SK-N-MC (cell line): Measurements from ENCODE around the gene UBE3B.

Experiments used
- DNase-seq: peaks from one replicate; pipeline ENCODE4 v3.0.0-alpha.2; 2011; ENCODE audit warnings: low read depth, low spot score
- H3K27ac ChIP-seq: fragments of 200-600 bp; sonication (generic); 2 replicates; pipeline ENCODE4 v1.5.1; 2016; ENCODE audit warnings: mixed run types
- H3K36me3 ChIP-seq: fragments of 200-600 bp; sonication (generic); 2 replicates; pipeline ENCODE4 v1.6.1; 2017; ENCODE audit warnings: antibody characterized with exemption, low read length, mixed read lengths; ENCODE audit not compliant: insufficient read depth
- H3K4me3 ChIP-seq: fragments of 200-600 bp; sonication (generic); 2 replicates; pipeline ENCODE4 v1.5.1; 2016
- H3K9ac ChIP-seq: fragments of 200-600 bp; sonication (generic); 2 replicates; pipeline ENCODE4 v1.8.0; 2017; ENCODE audit warnings: mixed run types, mixed read lengths; ENCODE audit not compliant: insufficient read length
- H3K9me3 ChIP-seq: fragments of 200-600 bp; sonication (generic); 2 replicates; pipeline ENCODE4 v1.6.1; 2017; ENCODE audit warnings: low read depth, mild to moderate bottlenecking, antibody characterized with exemption, low read length, moderate library complexity, mixed read lengths
- EZH2 ChIP-seq: fragments of 200-600 bp; sonication (generic); IDR thresholded peaks from one replicate; pipeline ENCODE4 v1.6.1; 2017; ENCODE audit warnings: antibody characterized with exemption
- FOXP2 ChIP-seq: optimal IDR thresholded peaks from 2 replicates; pipeline ENCODE3; 2011; ENCODE audit warnings: mild to moderate bottlenecking, moderate library complexity; ENCODE audit not compliant: insufficient read depth; ENCODE audit errors: extremely low read length, control extremely low read depth
- POLR2AphosphoS5 ChIP-seq: IDR thresholded peaks from 2 replicates; pipeline ENCODE4 v1.6.1; 2012; ENCODE audit warnings: mild to moderate bottlenecking, low read depth, low read length, borderline replicate concordance

The UBE3B gene

DNA sequence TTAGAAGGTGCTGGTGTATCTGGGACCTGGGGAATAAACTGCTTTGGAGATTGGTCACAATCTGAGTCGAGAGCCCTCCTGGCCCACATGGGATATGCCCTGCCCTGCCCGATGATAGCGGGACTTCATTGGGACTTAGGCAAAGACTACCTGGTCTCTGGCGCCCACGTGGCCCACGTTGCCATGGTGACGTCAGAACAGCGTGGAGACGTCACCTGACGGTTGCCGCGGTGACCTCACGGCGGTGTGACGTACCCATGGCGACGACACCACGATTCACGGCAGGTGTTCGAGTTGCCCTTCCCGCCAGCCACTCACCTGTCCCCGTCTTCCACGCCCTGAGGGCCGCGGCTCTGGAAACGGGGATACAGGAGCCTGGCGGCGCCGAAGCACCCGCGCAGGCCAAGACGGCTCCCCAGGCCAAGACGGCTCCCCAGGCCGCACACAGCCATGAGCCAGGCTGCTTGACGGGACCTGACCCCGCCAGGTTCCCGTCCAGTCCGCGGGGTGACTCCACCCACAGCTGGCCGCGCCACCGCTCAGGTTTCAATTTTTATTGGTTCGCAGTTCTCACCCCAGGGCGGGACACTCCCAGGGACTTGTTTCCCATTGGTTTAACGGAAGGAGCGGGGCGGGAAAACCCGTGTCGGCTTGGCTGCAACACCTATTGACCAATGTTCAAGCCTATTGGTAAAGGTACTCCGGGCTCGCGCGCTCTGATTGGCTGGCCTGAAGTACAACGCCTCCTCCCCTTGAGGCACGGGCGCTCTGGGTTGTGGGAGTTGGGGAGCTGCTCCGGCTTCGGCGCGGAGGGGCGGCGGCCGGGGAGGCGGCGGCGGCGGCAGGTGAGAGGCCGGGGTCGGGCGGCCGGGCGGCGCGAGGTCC lies 95.8 kb downstream of the UBE3B start, which contains the start of the genes MMAB and MVK:
MMAB (minus strand) TSS at position 476 of the 885 bp plus-strand sequence; CDS start at position 452, 24 bp downstream.
MVK (plus strand) TSS at position 766 of the 885 bp plus-strand sequence. CDS start 1,029 bp downstream, outside the sequence.
- TF ChIP-seq POLR2AphosphoS5: peak; percentile 84
- TF ChIP-seq FOXP2: no peak
- TF ChIP-seq EZH2: no peak
- peak within 1 kb of the TSS; percentile 87 for H3K9ac ChIP-seq

DNA sequence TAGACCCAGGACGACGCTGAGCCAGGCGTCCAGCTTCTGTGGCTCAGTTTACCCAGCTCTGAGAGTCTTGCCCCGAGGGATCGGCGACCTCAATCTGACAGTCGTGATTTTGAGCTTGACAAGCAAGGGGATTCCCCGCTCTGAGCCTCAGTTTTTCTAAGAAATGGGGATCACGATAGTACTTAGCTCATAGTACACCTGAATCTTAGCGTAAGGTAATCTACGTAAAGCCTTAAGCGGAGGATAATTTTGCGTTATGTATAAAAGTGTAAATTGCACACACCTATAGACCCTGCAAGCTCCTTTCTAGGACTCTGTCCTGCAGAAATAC lies 96.4 kb downstream of the UBE3B start:
- no peak for DNase-seq
- Histone ChIP-seq H3K9ac (peak overlapping the region; percentile 86), H3K4me3 (peak overlapping the region; percentile 88), H3K36me3 (peaks cover 56% of the 10 kb centered on the region), H3K27ac (no peak overlapping the region), H3K9me3 (no peaks in the 10 kb centered on the region)
- TF ChIP-seq EZH2: no peak
- no peak for TF ChIP-seq POLR2AphosphoS5

More for the DNA sequence above, 95.8 kb downstream of the UBE3B start, which contains the start of the genes MMAB and MVK:
- DNase-seq: peak; percentile 98
- H3K36me3 ChIP-seq: peaks cover 54% of the 10 kb centered on the region
- H3K4me3 ChIP-seq: peak within 1 kb of the TSS; percentile 88
- H3K27ac ChIP-seq: peak within 1 kb of the TSS; percentile 91
- no peaks in the 10 kb centered on the region for H3K9me3 ChIP-seq

DNA sequence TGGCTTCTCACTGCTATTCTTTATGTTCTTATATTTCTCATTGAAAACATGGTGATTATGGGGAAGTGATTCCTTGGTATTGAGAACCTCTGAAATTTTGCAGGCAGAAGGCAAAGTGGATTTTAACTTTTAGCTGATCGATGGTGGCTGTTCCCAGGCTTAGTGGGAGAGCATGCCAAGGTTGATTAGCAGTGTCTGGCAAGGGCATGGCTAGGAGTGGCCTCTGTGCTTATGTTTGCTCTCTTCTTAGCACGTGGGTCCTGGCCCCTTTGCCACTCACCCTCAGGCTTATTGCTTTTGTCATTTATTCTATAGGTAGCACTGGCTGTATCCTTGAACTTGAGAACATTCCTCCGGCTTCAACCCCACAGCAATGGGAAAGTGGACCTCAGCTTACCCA lies 98.2 kb downstream of the UBE3B start:
- TF ChIP-seq POLR2AphosphoS5: no peak
- TF ChIP-seq FOXP2: no peak
- no peak for TF ChIP-seq EZH2
- H3K9ac ChIP-seq: no peak overlapping the region
- no peak overlapping the region for H3K4me3 ChIP-seq
- no peak for DNase-seq
- no peaks in the 10 kb centered on the region for H3K9me3 ChIP-seq
- no peak overlapping the region for H3K27ac ChIP-seq
- peaks cover 57% of the 10 kb centered on the region for H3K36me3 ChIP-seq

DNA sequence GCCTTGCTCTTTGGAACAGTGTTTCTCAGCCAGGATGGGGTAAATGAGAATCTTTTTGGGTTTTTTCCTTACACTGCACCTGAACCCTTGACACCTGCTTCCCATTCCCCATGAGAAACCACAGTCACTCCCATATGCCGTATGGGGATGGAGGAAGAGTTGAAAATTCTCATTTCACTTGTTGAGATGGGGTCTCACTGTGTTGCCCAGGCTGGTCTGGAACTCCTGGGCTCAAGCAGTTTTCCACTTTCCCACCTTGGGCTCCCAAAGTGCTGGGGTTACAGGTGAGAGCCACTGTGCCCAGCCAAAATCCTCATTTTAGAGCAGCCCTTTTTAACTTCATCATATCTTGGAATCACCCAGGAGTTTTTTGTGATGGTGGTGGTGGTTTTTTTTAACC lies 99.9 kb downstream of the UBE3B start:
- Histone ChIP-seq H3K9ac (no peak overlapping the region), H3K27ac (no peak overlapping the region), H3K36me3 (peaks cover 66% of the 10 kb centered on the region), H3K4me3 (no peak overlapping the region), H3K9me3 (no peaks in the 10 kb centered on the region)
- TF ChIP-seq POLR2AphosphoS5 (no peak), FOXP2 (no peak), EZH2 (no peak)
- no peak for DNase-seq

DNA sequence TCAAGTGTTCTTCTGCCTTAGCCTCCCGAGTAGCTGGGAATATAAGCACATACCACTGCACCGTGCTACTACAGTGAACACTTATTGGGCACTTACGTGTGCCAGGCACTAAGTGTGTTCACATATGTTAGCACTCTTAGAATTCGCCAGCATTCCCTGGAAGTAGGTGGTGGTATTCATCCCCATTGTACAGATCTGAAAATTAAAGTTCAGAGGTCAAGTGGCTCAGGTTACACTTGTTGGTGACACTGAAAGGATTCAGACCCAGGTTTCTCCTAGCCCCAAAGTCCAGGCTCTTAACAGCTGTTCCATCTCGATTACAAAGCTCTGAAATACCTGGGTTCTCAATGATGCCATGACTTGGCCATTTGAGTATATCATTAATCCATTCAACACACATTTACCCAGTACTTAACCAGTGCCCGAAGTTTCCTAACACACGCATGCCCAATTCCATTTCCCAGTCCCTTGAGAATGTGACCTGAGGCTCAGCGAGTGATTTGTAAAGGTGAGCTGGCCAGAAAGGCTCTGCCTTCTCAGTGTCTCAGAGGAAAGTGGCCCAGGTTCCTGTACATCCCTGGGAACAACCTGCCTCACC lies 101.0 kb downstream of the UBE3B start:
- no peak for DNase-seq
- TF ChIP-seq EZH2 (no peak), POLR2AphosphoS5 (no peak)
- Histone ChIP-seq H3K9ac (no peak overlapping the region), H3K4me3 (no peak overlapping the region), H3K36me3 (peaks cover 66% of the 10 kb centered on the region), H3K9me3 (no peaks in the 10 kb centered on the region), H3K27ac (no peak overlapping the region)

DNA sequence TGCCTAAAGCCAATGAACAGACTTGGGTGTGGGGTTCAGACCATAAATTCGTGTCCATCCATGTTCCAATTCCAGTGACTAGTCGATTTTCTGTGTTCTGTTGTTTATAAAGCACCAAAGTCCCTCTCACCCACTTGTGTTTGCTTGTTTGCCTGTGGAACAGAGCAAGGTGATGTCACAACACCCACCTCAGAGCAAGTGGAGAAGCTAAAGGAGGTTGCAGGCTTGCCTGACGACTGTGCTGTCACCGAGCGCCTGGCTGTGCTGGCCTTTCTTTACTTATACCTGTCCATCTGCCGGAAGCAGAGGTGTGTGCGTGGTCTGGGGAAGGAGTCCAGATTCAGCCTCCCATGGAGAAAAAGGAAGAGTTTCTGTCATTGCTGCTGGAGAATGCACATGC lies 102.2 kb downstream of the UBE3B start:
- no peak overlapping the region for H3K27ac ChIP-seq
- DNase-seq: no peak
- no peaks in the 10 kb centered on the region for H3K9me3 ChIP-seq
- H3K4me3 ChIP-seq: no peak overlapping the region
- TF ChIP-seq FOXP2: no peak
- TF ChIP-seq POLR2AphosphoS5: no peak
- no peak for TF ChIP-seq EZH2
- H3K9ac ChIP-seq: no peak overlapping the region
- peaks cover 70% of the 10 kb centered on the region for H3K36me3 ChIP-seq

DNA sequence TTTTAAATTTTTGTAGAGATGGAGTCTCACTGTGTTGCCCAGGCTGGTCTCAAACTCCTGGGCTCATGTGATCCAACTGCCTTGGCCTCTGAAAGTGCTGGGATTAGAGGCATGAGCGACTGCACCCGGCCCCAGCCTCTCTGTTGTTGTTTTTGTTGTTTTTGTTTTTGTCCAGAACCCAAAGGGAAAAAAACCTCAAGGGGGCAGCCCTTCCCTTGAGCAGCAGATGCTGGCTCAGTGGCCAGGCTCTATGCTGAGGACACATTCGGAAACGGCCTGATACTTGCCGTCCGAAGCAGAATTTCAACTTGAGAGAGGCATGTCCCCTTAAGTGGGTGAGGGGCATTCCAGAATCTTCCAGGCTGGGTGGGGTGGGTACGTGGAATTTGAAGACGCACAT lies 102.8 kb downstream of the UBE3B start:
- Histone ChIP-seq H3K9ac (no peak overlapping the region), H3K4me3 (no peak overlapping the region), H3K27ac (no peak overlapping the region), H3K36me3 (peaks cover 66% of the 10 kb centered on the region), H3K9me3 (no peaks in the 10 kb centered on the region)
- DNase-seq: no peak
- TF ChIP-seq FOXP2 (no peak), EZH2 (no peak), POLR2AphosphoS5 (no peak)

DNA sequence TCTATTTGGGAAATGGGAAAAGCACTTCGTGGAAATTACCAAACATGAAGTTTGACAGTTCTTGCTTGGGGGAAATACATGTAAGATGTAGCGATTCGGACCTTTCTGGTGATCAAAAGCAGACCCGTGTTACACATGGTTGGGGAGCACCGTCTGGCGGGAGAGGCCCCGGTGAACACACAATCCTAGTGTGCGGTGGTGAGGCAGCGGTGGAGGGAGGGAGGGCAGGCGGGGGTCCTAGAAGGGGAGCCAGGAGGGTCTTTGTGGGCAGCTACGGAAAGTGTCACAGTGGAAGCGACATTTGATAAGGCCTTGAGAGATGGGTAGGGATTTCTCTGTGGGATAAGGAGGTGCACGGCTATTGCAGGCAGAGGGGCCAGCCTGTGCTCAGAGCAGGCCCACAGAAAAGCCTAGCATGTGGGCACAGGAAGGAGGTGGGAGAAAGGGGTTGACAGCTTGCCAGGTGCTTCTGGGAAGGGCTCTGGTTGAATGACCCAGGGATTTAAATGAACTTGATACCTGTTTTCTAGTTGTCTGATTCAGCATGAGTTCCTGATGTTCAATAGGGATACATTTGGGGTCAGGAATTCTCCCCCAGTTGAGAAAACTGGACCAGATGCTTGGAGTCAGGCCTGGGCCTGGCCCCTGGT lies 103.4 kb downstream of the UBE3B start:
- Histone ChIP-seq H3K27ac (no peak overlapping the region), H3K4me3 (no peak overlapping the region), H3K36me3 (peaks cover 60% of the 10 kb centered on the region), H3K9ac (no peak overlapping the region), H3K9me3 (no peaks in the 10 kb centered on the region)
- DNase-seq: no peak
- TF ChIP-seq FOXP2 (no peak), POLR2AphosphoS5 (no peak), EZH2 (no peak)

DNA sequence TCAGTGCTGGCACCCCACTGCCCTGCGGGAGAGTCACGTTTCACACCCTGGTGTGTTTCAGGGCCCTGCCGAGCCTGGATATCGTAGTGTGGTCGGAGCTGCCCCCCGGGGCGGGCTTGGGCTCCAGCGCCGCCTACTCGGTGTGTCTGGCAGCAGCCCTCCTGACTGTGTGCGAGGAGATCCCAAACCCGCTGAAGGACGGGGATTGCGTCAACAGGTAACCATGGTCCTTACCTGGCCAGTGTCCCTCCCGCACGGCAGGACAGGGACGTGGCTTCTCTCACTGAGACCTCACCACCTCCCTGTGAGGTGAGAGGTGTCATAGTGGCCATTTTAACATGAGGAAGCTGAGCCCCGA lies 103.9 kb downstream of the UBE3B start:
- DNase-seq: no peak
- Histone ChIP-seq H3K4me3 (no peak overlapping the region), H3K9ac (no peak overlapping the region), H3K36me3 (peaks cover 55% of the 10 kb centered on the region), H3K27ac (no peak overlapping the region), H3K9me3 (no peaks in the 10 kb centered on the region)
- no peak for TF ChIP-seq POLR2AphosphoS5
- no peak for TF ChIP-seq EZH2
- no peak for TF ChIP-seq FOXP2
